Ishikawa (cell line): ENCODE measurements around the gene LST1.

Source experiments
- CEBPB ChIP-seq: IDR thresholded peaks from 2 replicates; pipeline ENCODE4 v1.6.1; 2012
- EGR1 ChIP-seq: IDR thresholded peaks from 2 replicates; pipeline ENCODE4 v1.6.1; 2012
- EP300 ChIP-seq: IDR thresholded peaks from 2 replicates; pipeline ENCODE4 v1.6.1; 2012; ENCODE audit warnings: borderline replicate concordance
- FOXM1 ChIP-seq: IDR thresholded peaks from 2 replicates; pipeline ENCODE4 v1.6.1; 2012; ENCODE audit warnings: low read depth, borderline replicate concordance
- NFIC ChIP-seq: IDR thresholded peaks from 2 replicates; pipeline ENCODE4 v1.6.1; 2012
- RAD21 ChIP-seq: IDR thresholded peaks from 2 replicates; pipeline ENCODE4 v1.6.1; 2012; ENCODE audit warnings: low read depth
- TCF12 ChIP-seq: IDR thresholded peaks from 2 replicates; pipeline ENCODE4 v1.6.1; 2012; ENCODE audit warnings: low read depth
- TEAD4 ChIP-seq: IDR thresholded peaks from 2 replicates; pipeline ENCODE4 v1.6.1; 2012
- YY1 ChIP-seq: IDR thresholded peaks from 2 replicates; pipeline ENCODE4 v1.6.1; 2012; ENCODE audit warnings: low read depth
- ZBTB7A ChIP-seq: IDR thresholded peaks from 2 replicates; pipeline ENCODE4 v1.6.1; 2012; ENCODE audit warnings: low read depth
- TF ChIP-seq, protein P1 (sequence below): IDR thresholded peaks from 2 replicates; pipeline ENCODE4 v1.6.1; 2012; ENCODE audit warnings: low read depth, mild to moderate bottlenecking
- TF ChIP-seq, protein P2 (sequence below): IDR thresholded peaks from 2 replicates; pipeline ENCODE4 v1.6.1; 2012
- TF ChIP-seq, protein P3 (sequence below): IDR thresholded peaks from 2 replicates; pipeline ENCODE4 v1.6.1; 2012

LST1 gene

DNA sequence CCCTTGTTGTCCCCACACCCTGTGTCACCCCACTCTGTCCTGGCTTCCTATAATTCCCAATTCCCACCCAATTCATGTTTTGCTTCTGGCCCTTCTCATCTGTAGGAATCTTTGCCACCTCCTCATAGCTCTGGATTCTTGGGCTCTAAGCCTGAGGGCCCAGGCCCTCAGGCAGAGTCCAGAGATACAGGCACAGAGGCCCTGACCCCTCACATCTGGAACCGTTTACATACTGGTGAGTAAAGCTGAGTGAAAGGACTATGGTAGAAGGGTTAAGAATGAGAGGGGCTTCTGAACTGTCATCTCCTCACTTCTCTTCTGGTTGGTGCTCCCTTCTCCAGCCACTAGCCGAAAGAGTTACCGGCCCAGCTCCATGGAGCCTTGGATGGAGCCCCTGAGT is 48.1 kb downstream of the LST1 start:
- no peak for TF ChIP-seq ZBTB7A
- TF ChIP-seq TEAD4 = no peak
- no peak for TF ChIP-seq EGR1
- no peak for TF ChIP-seq FOXM1
- TF ChIP-seq, protein P1, sequence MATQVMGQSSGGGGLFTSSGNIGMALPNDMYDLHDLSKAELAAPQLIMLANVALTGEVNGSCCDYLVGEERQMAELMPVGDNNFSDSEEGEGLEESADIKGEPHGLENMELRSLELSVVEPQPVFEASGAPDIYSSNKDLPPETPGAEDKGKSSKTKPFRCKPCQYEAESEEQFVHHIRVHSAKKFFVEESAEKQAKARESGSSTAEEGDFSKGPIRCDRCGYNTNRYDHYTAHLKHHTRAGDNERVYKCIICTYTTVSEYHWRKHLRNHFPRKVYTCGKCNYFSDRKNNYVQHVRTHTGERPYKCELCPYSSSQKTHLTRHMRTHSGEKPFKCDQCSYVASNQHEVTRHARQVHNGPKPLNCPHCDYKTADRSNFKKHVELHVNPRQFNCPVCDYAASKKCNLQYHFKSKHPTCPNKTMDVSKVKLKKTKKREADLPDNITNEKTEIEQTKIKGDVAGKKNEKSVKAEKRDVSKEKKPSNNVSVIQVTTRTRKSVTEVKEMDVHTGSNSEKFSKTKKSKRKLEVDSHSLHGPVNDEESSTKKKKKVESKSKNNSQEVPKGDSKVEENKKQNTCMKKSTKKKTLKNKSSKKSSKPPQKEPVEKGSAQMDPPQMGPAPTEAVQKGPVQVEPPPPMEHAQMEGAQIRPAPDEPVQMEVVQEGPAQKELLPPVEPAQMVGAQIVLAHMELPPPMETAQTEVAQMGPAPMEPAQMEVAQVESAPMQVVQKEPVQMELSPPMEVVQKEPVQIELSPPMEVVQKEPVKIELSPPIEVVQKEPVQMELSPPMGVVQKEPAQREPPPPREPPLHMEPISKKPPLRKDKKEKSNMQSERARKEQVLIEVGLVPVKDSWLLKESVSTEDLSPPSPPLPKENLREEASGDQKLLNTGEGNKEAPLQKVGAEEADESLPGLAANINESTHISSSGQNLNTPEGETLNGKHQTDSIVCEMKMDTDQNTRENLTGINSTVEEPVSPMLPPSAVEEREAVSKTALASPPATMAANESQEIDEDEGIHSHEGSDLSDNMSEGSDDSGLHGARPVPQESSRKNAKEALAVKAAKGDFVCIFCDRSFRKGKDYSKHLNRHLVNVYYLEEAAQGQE = no peak
- TF ChIP-seq, protein P2, sequence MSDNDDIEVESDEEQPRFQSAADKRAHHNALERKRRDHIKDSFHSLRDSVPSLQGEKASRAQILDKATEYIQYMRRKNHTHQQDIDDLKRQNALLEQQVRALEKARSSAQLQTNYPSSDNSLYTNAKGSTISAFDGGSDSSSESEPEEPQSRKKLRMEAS = no peak
- TF ChIP-seq NFIC = no peak
- TF ChIP-seq EP300 = no peak
- TF ChIP-seq TCF12 = no peak
- TF ChIP-seq RAD21 = no peak
- TF ChIP-seq, protein P3, sequence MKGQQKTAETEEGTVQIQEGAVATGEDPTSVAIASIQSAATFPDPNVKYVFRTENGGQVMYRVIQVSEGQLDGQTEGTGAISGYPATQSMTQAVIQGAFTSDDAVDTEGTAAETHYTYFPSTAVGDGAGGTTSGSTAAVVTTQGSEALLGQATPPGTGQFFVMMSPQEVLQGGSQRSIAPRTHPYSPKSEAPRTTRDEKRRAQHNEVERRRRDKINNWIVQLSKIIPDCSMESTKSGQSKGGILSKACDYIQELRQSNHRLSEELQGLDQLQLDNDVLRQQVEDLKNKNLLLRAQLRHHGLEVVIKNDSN = no peak
- no peak for TF ChIP-seq YY1

DNA sequence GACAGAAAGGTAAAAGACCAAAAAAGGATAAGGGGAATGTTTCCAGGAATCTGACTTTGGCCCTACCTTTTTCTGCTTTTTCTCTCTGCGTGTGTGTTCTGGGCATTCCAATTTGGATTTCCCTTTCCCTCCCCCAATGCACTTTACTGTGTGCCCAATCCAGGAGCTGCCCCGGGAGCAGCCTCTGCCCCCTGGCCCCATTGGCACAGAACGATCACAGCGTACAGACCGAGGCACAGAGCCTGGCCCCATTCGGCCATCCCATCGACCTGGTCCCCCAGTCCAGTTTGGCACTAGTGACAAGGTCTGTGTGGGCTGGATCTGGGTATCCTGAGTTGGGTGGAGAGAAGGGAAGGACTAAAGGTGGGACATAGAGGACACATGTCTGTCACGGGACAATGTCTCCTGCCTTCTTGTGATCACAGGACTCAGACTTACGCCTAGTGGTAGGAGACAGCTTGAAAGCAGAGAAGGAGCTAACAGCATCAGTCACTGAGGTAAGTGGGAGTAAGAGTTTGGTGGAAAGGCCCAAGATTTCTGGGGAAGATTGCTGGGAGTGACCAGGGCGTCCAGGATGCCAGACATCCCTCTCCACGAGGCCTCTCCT is 49.0 kb downstream of the LST1 start:
- TF ChIP-seq ZBTB7A = no peak

DNA sequence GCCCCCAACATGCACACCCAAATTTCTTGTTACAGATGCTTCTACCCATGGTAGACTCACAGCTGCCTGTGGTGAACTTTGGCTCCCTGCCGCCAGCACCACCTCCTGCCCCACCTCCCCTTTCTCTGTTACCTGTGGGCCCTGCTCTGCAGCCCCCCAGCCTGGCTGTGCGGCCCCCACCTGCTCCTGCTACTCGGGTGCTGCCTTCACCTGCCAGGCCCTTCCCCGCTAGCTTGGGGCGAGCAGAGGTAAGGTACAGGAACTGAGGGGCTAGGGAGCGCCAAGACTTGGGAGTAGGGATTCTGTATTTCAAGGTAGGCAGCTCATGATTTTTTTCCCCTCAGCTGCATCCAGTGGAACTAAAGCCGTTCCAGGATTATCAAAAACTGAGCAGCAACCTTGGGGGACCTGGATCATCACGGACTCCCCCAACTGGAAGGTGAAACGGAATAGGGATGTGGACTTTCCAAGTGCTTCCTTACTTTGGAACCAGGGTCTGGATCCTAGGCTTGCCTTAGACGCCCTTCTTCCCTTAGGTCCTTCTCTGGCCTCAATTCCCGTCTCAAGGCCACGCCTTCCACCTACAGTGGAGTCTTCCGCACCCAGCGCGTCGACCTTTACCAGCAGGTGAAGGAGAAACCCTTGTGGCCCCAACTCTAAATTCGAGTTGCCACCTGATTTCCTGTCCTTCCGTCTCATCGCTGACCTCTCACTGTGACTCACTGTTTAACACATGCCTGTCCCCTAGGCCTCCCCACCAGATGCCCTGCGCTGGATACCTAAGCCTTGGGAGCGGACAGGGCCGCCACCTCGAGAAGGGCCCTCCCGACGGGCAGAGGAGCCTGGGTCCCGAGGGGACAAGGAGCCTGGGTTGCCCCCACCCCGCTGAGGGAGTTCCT is 50.9 kb downstream of the LST1 start:
- TF ChIP-seq EGR1 (no peak), RAD21 (no peak), EP300 (no peak), CEBPB (no peak)
- TF ChIP-seq, protein P1 = no peak
